Measurements from ENCODE around the gene ANAPC1.
A peak's percentile ranks its signal among the peaks of the same experiment; 100 is the strongest.
"Not testable (repeated sequence)": the region's sequence is repeated elsewhere in the genome, so short reads cannot be mapped to it uniquely, and the experiment has no call there.

The ANAPC1 gene

GRCh38 chr2:111903930-111904439 is 20.0 kb upstream of the ANAPC1 start:
- DNase-seq = no peak

- no peak for DNase-seq
Measured at GRCh38 chr2:111903516-111903915, 19.5 kb upstream of the ANAPC1 start.

GRCh38 chr2:111900859-111901258 is 16.9 kb upstream of the ANAPC1 start:
- DNase-seq = peak; percentile 55

GRCh38 chr2:111898703-111899514 is 14.9 kb upstream of the ANAPC1 start:
- peak; percentile 39 for DNase-seq

- DNase-seq = peak; percentile 89
Measured at GRCh38 chr2:111897924-111898702, 14.1 kb upstream of the ANAPC1 start, which contains the start of gene MERTK. Gene MERTK, plus strand, starts transcription at chr2:111898607. Its CDS starts 129 bp downstream, at chr2:111898736.

GRCh38 chr2:111897630-111897923 is 13.6 kb upstream of the ANAPC1 start:
- DNase-seq = no peak

- peak; percentile 27 for DNase-seq
Measured at GRCh38 chr2:111896576-111896975, 12.6 kb upstream of the ANAPC1 start.

GRCh38 chr2:111896024-111896423 is 12.0 kb upstream of the ANAPC1 start:
- DNase-seq = no peak

GRCh38 chr2:111884592-111884964 is 585 bp upstream of the ANAPC1 start:
- DNase-seq = no peak

- not testable (repeated sequence) for DNase-seq
Measured at GRCh38 chr2:111872806-111873205, 11.2 kb downstream of the ANAPC1 start.

GRCh38 chr2:111865124-111865523 is 18.9 kb downstream of the ANAPC1 start:
- not testable (repeated sequence) for DNase-seq

GRCh38 chr2:111860005-111860404 is 24.0 kb downstream of the ANAPC1 start:
- not testable (repeated sequence) for DNase-seq

GRCh38 chr2:111852544-111852943 is 31.4 kb downstream of the ANAPC1 start:
- DNase-seq = not testable (repeated sequence)

GRCh38 chr2:111850646-111851045 is 33.3 kb downstream of the ANAPC1 start:
- DNase-seq = peak; percentile 11

- DNase-seq = not testable (repeated sequence)
Measured at GRCh38 chr2:111839625-111840282, 44.2 kb downstream of the ANAPC1 start.

- DNase-seq = not testable (repeated sequence)
Measured at GRCh38 chr2:111838992-111839391, 45.0 kb downstream of the ANAPC1 start.

GRCh38 chr2:111834221-111834620 is 49.8 kb downstream of the ANAPC1 start:
- DNase-seq = not testable (repeated sequence)

GRCh38 chr2:111830479-111830878 is 53.5 kb downstream of the ANAPC1 start:
- not testable (repeated sequence) for DNase-seq

GRCh38 chr2:111828217-111828766 is 55.7 kb downstream of the ANAPC1 start:
- not testable (repeated sequence) for DNase-seq

GRCh38 chr2:111812970-111813622 is 70.9 kb downstream of the ANAPC1 start:
- not testable (repeated sequence) for DNase-seq

GRCh38 chr2:111790633-111791032 is 93.4 kb downstream of the ANAPC1 start:
- not testable (repeated sequence) for DNase-seq

- DNase-seq = not testable (repeated sequence)
Measured at GRCh38 chr2:111784081-111784480, 99.9 kb downstream of the ANAPC1 start.
